Hepatocyte (in vitro differentiated cells): ENCODE data around the gene SPINDOC.

Source experiments
- CTCF ChIP-seq: fragments of 200-600 bp; sonication (generic); IDR thresholded peaks from 2 replicates; pipeline ENCODE4 v1.5.1; 2016; ENCODE audit warnings: antibody characterized with exemption, mild to moderate bottlenecking; ENCODE audit not compliant: poor library complexity
- EZH2phosphoT487 ChIP-seq: fragments of 200-600 bp; sonication (generic); IDR thresholded peaks from one replicate; pipeline ENCODE4 v1.6.1; 2018; ENCODE audit warnings: antibody characterized with exemption, mild to moderate bottlenecking, low read depth, moderate library complexity; ENCODE audit not compliant: unreplicated experiment, severe bottlenecking

- TF ChIP-seq CTCF (no peak), EZH2phosphoT487 (no peak)
Observed at GRCh38 chr11:63805844-63806415, 7.3 kb upstream of the SPINDOC start.
